Measurements from ENCODE around the gene MTG2. TPM values are rescaled to one million over a fixed set of nuclear protein-coding genes. Genes with fewer than 3 reads are reported as not detected.

MTG2 gene
- total and polyA plus RNA-seq, 9 donors = 22.2 to 30.0 (median 26.0) TPM

- WGBS (ENCODE audit: insufficient coverage) = 85% methylated on average over 22 of the region's 23 CpGs
- no peak overlapping the region for H3K4me3 ChIP-seq (ENCODE audit: low read length)
- peaks cover 22% of the 10 kb centered on the region for H3K36me3 ChIP-seq (ENCODE audit: control insufficient read depth, insufficient read depth, low read length)
- peaks cover 23% of the 10 kb centered on the region for H3K4me1 ChIP-seq (ENCODE audit: control insufficient read depth, insufficient read depth, low read length)
- H3K27me3 ChIP-seq (ENCODE audit: control insufficient read depth, insufficient read depth, low read length) = no peaks in the 10 kb centered on the region
- no peaks in the 10 kb centered on the region for H3K9me3 ChIP-seq (replicated peaks; ENCODE audit: control insufficient read depth, low read depth, low read length)
- H3K27ac ChIP-seq (ENCODE audit: low read length) = no peak overlapping the region
- DNase-seq = no peak
These were observed 30.9 kb upstream of the MTG2 start for GRCh38 chr20:62151835-62152364.

GRCh38 chr20:62155428-62156253 is 27.2 kb upstream of the MTG2 start:
- 84% methylated on average over 26 of the region's 29 CpGs for WGBS (ENCODE audit: insufficient coverage)
- Histone ChIP-seq H3K9me3 (replicated peaks; ENCODE audit: control insufficient read depth, low read depth, low read length) (no peaks in the 10 kb centered on the region), H3K4me1 (ENCODE audit: control insufficient read depth, insufficient read depth, low read length) (peaks cover 12% of the 10 kb centered on the region), H3K27ac (ENCODE audit: low read length) (no peak overlapping the region), H3K4me3 (ENCODE audit: low read length) (no peak overlapping the region), H3K36me3 (ENCODE audit: control insufficient read depth, insufficient read depth, low read length) (peaks cover 28% of the 10 kb centered on the region), H3K27me3 (ENCODE audit: control insufficient read depth, insufficient read depth, low read length) (no peaks in the 10 kb centered on the region)
- DNase-seq = no peak

GRCh38 chr20:62156254-62156556 is 26.6 kb upstream of the MTG2 start:
- Histone ChIP-seq H3K4me3 (ENCODE audit: low read length) (no peak overlapping the region), H3K4me1 (ENCODE audit: control insufficient read depth, insufficient read depth, low read length) (peaks cover 12% of the 10 kb centered on the region), H3K27ac (ENCODE audit: low read length) (no peak overlapping the region), H3K27me3 (ENCODE audit: control insufficient read depth, insufficient read depth, low read length) (no peaks in the 10 kb centered on the region), H3K9me3 (replicated peaks; ENCODE audit: control insufficient read depth, low read depth, low read length) (no peaks in the 10 kb centered on the region), H3K36me3 (ENCODE audit: control insufficient read depth, insufficient read depth, low read length) (peaks cover 34% of the 10 kb centered on the region)
- WGBS (ENCODE audit: insufficient coverage) = no CpG with 5 or more reads among the region's 3 CpGs
- DNase-seq = no peak

- Histone ChIP-seq H3K4me3 (ENCODE audit: low read length) (no peak overlapping the region), H3K4me1 (ENCODE audit: control insufficient read depth, insufficient read depth, low read length) (peaks cover 12% of the 10 kb centered on the region), H3K27ac (ENCODE audit: low read length) (no peak overlapping the region), H3K36me3 (ENCODE audit: control insufficient read depth, insufficient read depth, low read length) (peaks cover 37% of the 10 kb centered on the region), H3K9me3 (replicated peaks; ENCODE audit: control insufficient read depth, low read depth, low read length) (no peaks in the 10 kb centered on the region), H3K27me3 (ENCODE audit: control insufficient read depth, insufficient read depth, low read length) (no peaks in the 10 kb centered on the region)
- WGBS (ENCODE audit: insufficient coverage) = 40% methylated on average over 20 of the region's 24 CpGs
- peak; percentile 61 for DNase-seq
These were observed 26.0 kb upstream of the MTG2 start for GRCh38 chr20:62156592-62157386.

GRCh38 chr20:62157387-62158087 is 25.3 kb upstream of the MTG2 start:
- no peaks in the 10 kb centered on the region for H3K27me3 ChIP-seq (ENCODE audit: control insufficient read depth, insufficient read depth, low read length)
- no peak overlapping the region for H3K4me3 ChIP-seq (ENCODE audit: low read length)
- no peaks in the 10 kb centered on the region for H3K9me3 ChIP-seq (replicated peaks; ENCODE audit: control insufficient read depth, low read depth, low read length)
- no peak for DNase-seq
- peaks cover 36% of the 10 kb centered on the region for H3K36me3 ChIP-seq (ENCODE audit: control insufficient read depth, insufficient read depth, low read length)
- 76% methylated on average over 16 of the region's 25 CpGs for WGBS (ENCODE audit: insufficient coverage)
- H3K27ac ChIP-seq (ENCODE audit: low read length) = no peak overlapping the region
- peaks cover 12% of the 10 kb centered on the region for H3K4me1 ChIP-seq (ENCODE audit: control insufficient read depth, insufficient read depth, low read length)

GRCh38 chr20:62158088-62158400 is 24.8 kb upstream of the MTG2 start:
- Histone ChIP-seq H3K27me3 (ENCODE audit: control insufficient read depth, insufficient read depth, low read length) (no peaks in the 10 kb centered on the region), H3K36me3 (ENCODE audit: control insufficient read depth, insufficient read depth, low read length) (peaks cover 39% of the 10 kb centered on the region), H3K4me3 (ENCODE audit: low read length) (no peak overlapping the region), H3K9me3 (replicated peaks; ENCODE audit: control insufficient read depth, low read depth, low read length) (no peaks in the 10 kb centered on the region), H3K4me1 (ENCODE audit: control insufficient read depth, insufficient read depth, low read length) (peaks cover 12% of the 10 kb centered on the region), H3K27ac (ENCODE audit: low read length) (no peak overlapping the region)
- 95% methylated on average over 9 of the region's 12 CpGs for WGBS (ENCODE audit: insufficient coverage)
- no peak for DNase-seq

GRCh38 chr20:62158541-62158940 is 24.3 kb upstream of the MTG2 start:
- no peak for DNase-seq
- Histone ChIP-seq H3K27me3 (ENCODE audit: control insufficient read depth, insufficient read depth, low read length) (no peaks in the 10 kb centered on the region), H3K4me1 (ENCODE audit: control insufficient read depth, insufficient read depth, low read length) (peaks cover 12% of the 10 kb centered on the region), H3K36me3 (ENCODE audit: control insufficient read depth, insufficient read depth, low read length) (peaks cover 40% of the 10 kb centered on the region), H3K9me3 (replicated peaks; ENCODE audit: control insufficient read depth, low read depth, low read length) (no peaks in the 10 kb centered on the region), H3K4me3 (ENCODE audit: low read length) (no peak overlapping the region), H3K27ac (ENCODE audit: low read length) (no peak overlapping the region)
- 89% methylated on average over 22 of the region's 22 CpGs for WGBS (ENCODE audit: insufficient coverage)

- no peak overlapping the region for H3K4me3 ChIP-seq (ENCODE audit: low read length)
- peaks cover 40% of the 10 kb centered on the region for H3K36me3 ChIP-seq (ENCODE audit: control insufficient read depth, insufficient read depth, low read length)
- H3K27ac ChIP-seq (ENCODE audit: low read length) = no peak overlapping the region
- WGBS (ENCODE audit: insufficient coverage) = 88% methylated on average over 11 of the region's 11 CpGs
- H3K4me1 ChIP-seq (ENCODE audit: control insufficient read depth, insufficient read depth, low read length) = peaks cover 12% of the 10 kb centered on the region
- H3K9me3 ChIP-seq (replicated peaks; ENCODE audit: control insufficient read depth, low read depth, low read length) = no peaks in the 10 kb centered on the region
- no peaks in the 10 kb centered on the region for H3K27me3 ChIP-seq (ENCODE audit: control insufficient read depth, insufficient read depth, low read length)
- no peak for DNase-seq
These were observed 23.8 kb upstream of the MTG2 start for GRCh38 chr20:62159052-62159451.

- no peak for DNase-seq
- Histone ChIP-seq H3K9me3 (replicated peaks; ENCODE audit: control insufficient read depth, low read depth, low read length) (no peaks in the 10 kb centered on the region), H3K36me3 (ENCODE audit: control insufficient read depth, insufficient read depth, low read length) (peaks cover 40% of the 10 kb centered on the region), H3K27ac (ENCODE audit: low read length) (no peak overlapping the region), H3K4me3 (ENCODE audit: low read length) (no peak overlapping the region), H3K4me1 (ENCODE audit: control insufficient read depth, insufficient read depth, low read length) (peaks cover 12% of the 10 kb centered on the region), H3K27me3 (ENCODE audit: control insufficient read depth, insufficient read depth, low read length) (no peaks in the 10 kb centered on the region)
- WGBS (ENCODE audit: insufficient coverage) = 93% methylated on average over 10 of the region's 14 CpGs
These were observed 23.0 kb upstream of the MTG2 start for GRCh38 chr20:62159839-62160238.

GRCh38 chr20:62160253-62160652 is 22.6 kb upstream of the MTG2 start:
- Histone ChIP-seq H3K27ac (ENCODE audit: low read length) (no peak overlapping the region), H3K9me3 (replicated peaks; ENCODE audit: control insufficient read depth, low read depth, low read length) (no peaks in the 10 kb centered on the region), H3K36me3 (ENCODE audit: control insufficient read depth, insufficient read depth, low read length) (peaks cover 45% of the 10 kb centered on the region), H3K27me3 (ENCODE audit: control insufficient read depth, insufficient read depth, low read length) (no peaks in the 10 kb centered on the region), H3K4me3 (ENCODE audit: low read length) (no peak overlapping the region), H3K4me1 (ENCODE audit: control insufficient read depth, insufficient read depth, low read length) (peaks cover 12% of the 10 kb centered on the region)
- 92% methylated on average over 3 of the region's 9 CpGs for WGBS (ENCODE audit: insufficient coverage)
- no peak for DNase-seq
